ENCODE data around the gene ATP2C2.

DNA sequence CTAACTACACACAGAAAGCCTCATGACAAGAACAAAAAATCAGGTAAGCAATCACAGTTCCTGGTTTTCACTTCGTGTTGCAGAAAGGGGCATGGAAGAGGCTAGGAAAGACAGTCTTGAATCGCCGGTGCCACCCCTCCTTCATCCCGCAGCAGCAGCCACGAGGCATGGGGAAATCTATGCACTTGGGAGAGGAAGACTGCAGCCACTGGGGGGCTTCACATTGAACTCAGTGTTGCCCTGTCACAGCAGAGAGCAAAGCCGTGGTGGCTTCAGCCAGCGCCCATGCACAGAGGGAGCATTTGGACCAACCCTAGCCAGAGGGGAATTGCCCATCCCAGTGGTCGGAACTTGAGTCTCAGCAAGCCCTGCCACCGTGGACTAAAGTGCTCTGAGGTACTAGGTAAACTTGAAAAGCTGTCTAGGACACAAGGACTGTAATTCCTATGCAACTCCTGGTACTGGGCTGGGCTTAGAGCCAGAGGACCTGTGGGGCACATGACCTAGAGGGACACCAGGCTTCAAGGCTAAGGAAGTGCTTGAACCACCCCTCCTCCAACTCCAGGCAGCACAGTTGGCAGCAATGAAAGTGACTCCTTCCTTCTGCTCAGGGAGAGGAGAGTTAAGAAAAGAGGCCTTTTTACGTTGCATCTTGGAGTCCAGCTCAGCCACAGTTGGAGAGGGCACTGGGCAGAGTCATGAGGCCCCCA, 35.2 kb upstream of the ATP2C2 start:
- TF ChIP-seq GATA2 (IDR thresholded peaks at IDR 0.05; ENCODE audit: low read depth, low read length) (no peak), GATA3 (IDR thresholded peaks at IDR 0.05; ENCODE audit: low read depth, low read length) (no peak)
